Bronchial epithelial cell (primary cell): ENCODE measurements around the gene SDHA. TPM values are rescaled to one million over a fixed set of nuclear protein-coding genes. Genes with fewer than 3 reads are reported as not detected.

ENCODE experiments used
- DNase-seq: peaks from one replicate; pipeline ENCODE4 v3.0.0-alpha.2; 2010; ENCODE audit warnings: low read depth
- FAIRE-seq: peaks from 2 replicates; lab custom pipeline; 2011; peaks lifted over from hg19 to GRCh38; lab: Jason Lieb, UNC
- H3K27me3 ChIP-seq: 2 replicates; pipeline ENCODE4 v1.5.1; 2011; ENCODE audit warnings: low read length; ENCODE audit not compliant: control insufficient read depth, insufficient read depth
- H3K36me3 ChIP-seq: 2 replicates; pipeline ENCODE4 v1.5.1; 2011; ENCODE audit warnings: low read length; ENCODE audit not compliant: control insufficient read depth, insufficient read depth
- H3K4me3 ChIP-seq: 2 replicates; pipeline ENCODE4 v1.5.1; 2011; ENCODE audit warnings: mild to moderate bottlenecking, low read depth, low read length, control low read depth
- total RNA-seq: library from RNA; depleted of rRNA; stranded (reverse); fragments of >200 nt; gene quantifications from 2 replicates; pipeline ENCODE4 v1.2.1, GENCODE V29; 2014
- TF ChIP-seq, protein P1 (sequence below): IDR thresholded peaks from 2 replicates; pipeline ENCODE4 v1.5.1; 2011; ENCODE audit warnings: mild to moderate bottlenecking, moderate library complexity, low read length, control low read depth, inconsistent platforms; ENCODE audit not compliant: insufficient read depth, severe bottlenecking

SDHA gene
- total RNA-seq, 1 donor from 2014 or later, result 136 TPM

GRCh38 chr5:199197-199949 lies 18.7 kb upstream of the SDHA start:
- TF ChIP-seq, protein P1, sequence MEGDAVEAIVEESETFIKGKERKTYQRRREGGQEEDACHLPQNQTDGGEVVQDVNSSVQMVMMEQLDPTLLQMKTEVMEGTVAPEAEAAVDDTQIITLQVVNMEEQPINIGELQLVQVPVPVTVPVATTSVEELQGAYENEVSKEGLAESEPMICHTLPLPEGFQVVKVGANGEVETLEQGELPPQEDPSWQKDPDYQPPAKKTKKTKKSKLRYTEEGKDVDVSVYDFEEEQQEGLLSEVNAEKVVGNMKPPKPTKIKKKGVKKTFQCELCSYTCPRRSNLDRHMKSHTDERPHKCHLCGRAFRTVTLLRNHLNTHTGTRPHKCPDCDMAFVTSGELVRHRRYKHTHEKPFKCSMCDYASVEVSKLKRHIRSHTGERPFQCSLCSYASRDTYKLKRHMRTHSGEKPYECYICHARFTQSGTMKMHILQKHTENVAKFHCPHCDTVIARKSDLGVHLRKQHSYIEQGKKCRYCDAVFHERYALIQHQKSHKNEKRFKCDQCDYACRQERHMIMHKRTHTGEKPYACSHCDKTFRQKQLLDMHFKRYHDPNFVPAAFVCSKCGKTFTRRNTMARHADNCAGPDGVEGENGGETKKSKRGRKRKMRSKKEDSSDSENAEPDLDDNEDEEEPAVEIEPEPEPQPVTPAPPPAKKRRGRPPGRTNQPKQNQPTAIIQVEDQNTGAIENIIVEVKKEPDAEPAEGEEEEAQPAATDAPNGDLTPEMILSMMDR, result no peak
- DNase-seq, result no peak
- peaks cover 4% of the 10 kb centered on the region for H3K36me3 ChIP-seq
- no peak for FAIRE-seq
- no peaks in the 10 kb centered on the region for H3K27me3 ChIP-seq
- no peak overlapping the region for H3K4me3 ChIP-seq

GRCh38 chr5:199950-200645 lies 18.0 kb upstream of the SDHA start:
- H3K36me3 ChIP-seq, result peaks cover 7% of the 10 kb centered on the region
- TF ChIP-seq, protein P1, result no peak
- DNase-seq (no peak), FAIRE-seq (no peak)
- no peak overlapping the region for H3K4me3 ChIP-seq
- H3K27me3 ChIP-seq, result no peaks in the 10 kb centered on the region

- no peak for DNase-seq
- peaks cover 7% of the 10 kb centered on the region for H3K36me3 ChIP-seq
- TF ChIP-seq, protein P1, result no peak
- H3K4me3 ChIP-seq, result no peak overlapping the region
- no peaks in the 10 kb centered on the region for H3K27me3 ChIP-seq
- no peak for FAIRE-seq
Observed at GRCh38 chr5:200985-201384, 17.1 kb upstream of the SDHA start.

DNA sequence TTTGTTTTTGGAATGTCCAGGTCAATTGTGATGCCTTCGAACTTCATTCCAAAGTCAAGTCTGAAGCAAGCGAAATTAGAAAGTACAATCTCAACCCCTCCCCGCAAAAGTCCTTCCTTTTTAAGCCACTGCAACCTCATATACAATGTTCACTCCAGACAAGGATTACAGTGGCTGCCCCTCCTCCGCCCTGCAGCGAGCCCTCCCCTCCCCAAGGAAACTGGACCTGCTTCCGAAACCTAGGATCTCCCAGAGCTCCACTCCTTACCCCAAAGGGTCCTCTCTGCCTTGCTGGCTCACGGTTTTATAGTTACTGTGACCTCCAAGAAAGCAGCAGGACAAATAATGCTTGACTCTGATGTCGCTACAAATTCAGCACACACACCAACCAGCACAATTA lies 16.4 kb upstream of the SDHA start:
- TF ChIP-seq, protein P1, result no peak
- no peak for DNase-seq
- H3K4me3 ChIP-seq, result no peak overlapping the region
- no peaks in the 10 kb centered on the region for H3K27me3 ChIP-seq
- no peak for FAIRE-seq
- H3K36me3 ChIP-seq, result peaks cover 7% of the 10 kb centered on the region

DNA sequence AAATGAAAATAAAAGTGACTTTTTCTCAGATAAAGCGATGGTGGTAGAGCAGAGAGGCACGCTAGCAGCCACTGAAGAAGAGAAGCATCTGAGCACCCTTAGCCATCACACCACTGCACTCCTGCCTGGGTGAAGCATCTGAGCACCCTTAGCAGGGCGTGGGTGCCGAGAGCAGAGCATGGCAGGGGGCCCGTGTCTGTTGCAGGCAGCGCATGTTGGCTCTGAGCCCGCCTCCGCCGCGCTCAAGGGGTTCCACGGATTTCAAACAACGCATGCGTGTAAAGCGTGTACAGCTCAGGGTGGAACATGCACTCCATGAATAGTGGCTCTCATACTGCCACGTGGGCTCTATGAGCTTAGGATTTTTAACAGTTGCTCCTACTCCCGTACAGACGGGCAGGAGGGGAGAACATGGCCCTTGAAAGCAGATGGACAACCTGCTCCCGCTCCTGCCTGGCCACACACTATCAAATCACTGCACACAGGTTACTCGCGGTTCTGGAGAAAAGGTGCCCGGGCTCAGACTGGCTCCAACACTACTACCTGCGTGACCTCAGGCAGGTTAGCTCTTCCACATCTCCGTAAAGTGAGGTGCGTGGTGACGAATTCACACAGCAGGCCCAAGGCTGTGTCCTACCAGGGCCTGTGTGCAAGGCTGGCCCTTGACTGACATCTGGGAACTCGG lies 14.7 kb upstream of the SDHA start:
- no peak for FAIRE-seq
- no peak for DNase-seq
- peaks cover 7% of the 10 kb centered on the region for H3K36me3 ChIP-seq
- TF ChIP-seq, protein P1, result no peak
- no peak overlapping the region for H3K4me3 ChIP-seq
- no peaks in the 10 kb centered on the region for H3K27me3 ChIP-seq
